ENCODE results near the gene DVL1. TPM values are rescaled to one million over a fixed set of nuclear protein-coding genes. Genes with fewer than 3 reads are reported as not detected.
A peak's percentile ranks its signal among the peaks of the same experiment; 100 is the strongest.

DVL1 gene
- total and polyA plus RNA-seq, 8 donors, result 30.6 to 103 (median 50.3) TPM

DNA sequence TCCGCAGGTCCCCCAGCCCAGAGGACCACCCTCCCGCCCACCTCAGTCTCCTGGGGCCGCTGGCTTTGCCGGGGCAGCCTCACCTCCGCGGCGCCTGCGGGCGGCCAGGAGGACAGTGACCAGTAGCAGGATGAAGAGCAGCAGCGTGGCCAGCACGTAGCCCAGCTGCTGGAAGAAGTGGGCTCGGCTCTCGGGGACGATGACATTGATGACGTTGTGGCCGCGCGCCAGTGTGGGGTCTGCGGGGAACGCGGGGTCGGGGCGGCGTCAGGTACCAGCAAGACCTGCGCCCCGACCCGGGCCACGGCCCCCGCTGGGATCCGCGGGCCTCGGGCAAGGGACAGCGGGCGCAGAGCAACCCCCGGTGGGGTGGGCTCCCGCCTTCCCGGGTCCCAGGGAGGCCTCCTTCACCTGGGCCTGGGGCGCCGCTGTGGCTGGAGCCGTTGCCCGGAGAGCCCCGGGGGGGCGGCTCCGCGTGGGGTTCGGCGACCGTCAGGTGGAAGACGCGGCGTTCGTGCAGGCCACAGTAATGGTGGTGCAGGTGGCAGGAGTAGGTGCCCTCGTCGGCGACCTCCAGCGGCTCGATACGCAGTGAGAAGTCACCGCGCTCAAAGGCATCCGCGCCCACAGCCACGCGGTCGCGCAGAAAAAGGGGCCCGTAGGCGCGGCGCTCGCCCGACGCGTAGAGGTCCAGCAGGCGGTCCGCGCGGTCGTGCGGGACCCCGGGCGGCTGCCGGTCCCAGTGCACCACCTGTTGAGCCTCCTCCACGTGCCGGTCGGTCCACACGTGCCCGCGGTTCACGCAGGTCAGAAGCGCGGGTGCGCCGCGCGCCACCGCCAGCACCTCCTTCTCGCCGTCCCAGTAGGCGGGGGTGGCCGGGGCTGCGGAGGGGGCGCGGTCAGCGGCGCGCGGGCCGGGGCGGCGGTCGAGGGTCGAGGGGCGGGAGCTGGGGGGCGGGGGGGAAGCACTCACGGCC is 5.3 kb upstream of the DVL1 start:
- no peaks in the 10 kb centered on the region for H3K4me1 ChIP-seq
- ATAC-seq (peak in 1 of 4 donors; percentile 2), DNase-seq (peak in 4 of 6 donors; percentile 2 to 79 (median 28)), FAIRE-seq (no peak)
- H3K27me3 ChIP-seq, result no peaks in the 10 kb centered on the region
- 9 to 12% methylated on average over 90 to 116 of the region's 116 CpGs for WGBS, 2 donors
- no peaks in the 10 kb centered on the region for H3K9me3 ChIP-seq
- intact Hi-C loops (cut with DNase I), result no loop called here
- H3K36me3 ChIP-seq, result no peaks in the 10 kb centered on the region
- H3K4me3 ChIP-seq, result no peak overlapping the region
- H3K27ac ChIP-seq, result no peak overlapping the region
- TF ChIP-seq, protein P1, sequence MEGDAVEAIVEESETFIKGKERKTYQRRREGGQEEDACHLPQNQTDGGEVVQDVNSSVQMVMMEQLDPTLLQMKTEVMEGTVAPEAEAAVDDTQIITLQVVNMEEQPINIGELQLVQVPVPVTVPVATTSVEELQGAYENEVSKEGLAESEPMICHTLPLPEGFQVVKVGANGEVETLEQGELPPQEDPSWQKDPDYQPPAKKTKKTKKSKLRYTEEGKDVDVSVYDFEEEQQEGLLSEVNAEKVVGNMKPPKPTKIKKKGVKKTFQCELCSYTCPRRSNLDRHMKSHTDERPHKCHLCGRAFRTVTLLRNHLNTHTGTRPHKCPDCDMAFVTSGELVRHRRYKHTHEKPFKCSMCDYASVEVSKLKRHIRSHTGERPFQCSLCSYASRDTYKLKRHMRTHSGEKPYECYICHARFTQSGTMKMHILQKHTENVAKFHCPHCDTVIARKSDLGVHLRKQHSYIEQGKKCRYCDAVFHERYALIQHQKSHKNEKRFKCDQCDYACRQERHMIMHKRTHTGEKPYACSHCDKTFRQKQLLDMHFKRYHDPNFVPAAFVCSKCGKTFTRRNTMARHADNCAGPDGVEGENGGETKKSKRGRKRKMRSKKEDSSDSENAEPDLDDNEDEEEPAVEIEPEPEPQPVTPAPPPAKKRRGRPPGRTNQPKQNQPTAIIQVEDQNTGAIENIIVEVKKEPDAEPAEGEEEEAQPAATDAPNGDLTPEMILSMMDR (IDR thresholded peaks at IDR 0.05), result no peak

DNA sequence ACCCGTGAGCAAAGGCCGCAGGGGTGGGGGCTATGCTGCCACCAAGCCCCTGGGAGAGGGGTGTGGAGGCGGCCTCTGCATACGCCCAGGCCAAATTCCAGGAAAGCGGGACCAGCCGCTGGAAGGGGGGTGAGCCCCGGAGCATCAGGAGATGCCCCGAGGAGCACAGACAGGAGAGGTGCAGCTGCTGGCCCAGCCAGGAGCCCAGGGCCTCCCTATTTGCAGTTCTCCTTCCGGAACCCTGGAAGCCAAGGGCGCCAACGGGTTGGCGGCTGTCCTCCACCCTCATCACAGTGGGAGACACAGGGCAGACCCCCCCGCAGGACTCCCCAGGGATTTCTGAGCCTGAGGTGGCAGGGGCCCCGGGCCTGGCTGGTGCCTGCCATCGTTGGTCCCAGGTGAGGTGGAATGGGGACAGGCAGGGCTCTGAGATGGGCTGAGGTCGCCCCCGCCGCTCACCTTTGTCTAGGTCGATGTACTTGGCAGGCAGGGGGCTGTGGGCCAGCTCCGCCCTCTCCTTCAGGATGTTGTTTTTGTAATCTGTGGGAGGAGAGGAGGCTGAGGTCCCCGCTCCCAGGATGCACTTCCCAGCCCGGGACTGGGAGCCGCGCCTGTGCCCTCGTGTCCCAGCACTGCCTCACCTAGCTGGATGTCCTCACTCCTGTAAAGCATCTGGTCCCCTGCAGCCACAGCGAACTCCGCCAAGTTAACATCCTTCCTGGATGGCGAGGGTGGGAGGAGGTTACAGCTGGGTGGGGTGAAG is 4.4 kb upstream of the DVL1 start:
- Histone ChIP-seq H3K4me3 (no peak overlapping the region), H3K27me3 (no peaks in the 10 kb centered on the region), H3K9me3 (no peaks in the 10 kb centered on the region), H3K4me1 (no peaks in the 10 kb centered on the region), H3K27ac (no peak overlapping the region), H3K36me3 (no peaks in the 10 kb centered on the region)
- TF ChIP-seq, protein P1 (IDR thresholded peaks at IDR 0.05), result no peak
- 10 to 15% methylated on average over 24 to 28 of the region's 28 CpGs for WGBS, 2 donors
- intact Hi-C loops (cut with DNase I), result no loop called here
- FAIRE-seq (no peak), ATAC-seq (no peak), DNase-seq (peak in 2 of 6 donors; percentile 45 to 81)

DNA sequence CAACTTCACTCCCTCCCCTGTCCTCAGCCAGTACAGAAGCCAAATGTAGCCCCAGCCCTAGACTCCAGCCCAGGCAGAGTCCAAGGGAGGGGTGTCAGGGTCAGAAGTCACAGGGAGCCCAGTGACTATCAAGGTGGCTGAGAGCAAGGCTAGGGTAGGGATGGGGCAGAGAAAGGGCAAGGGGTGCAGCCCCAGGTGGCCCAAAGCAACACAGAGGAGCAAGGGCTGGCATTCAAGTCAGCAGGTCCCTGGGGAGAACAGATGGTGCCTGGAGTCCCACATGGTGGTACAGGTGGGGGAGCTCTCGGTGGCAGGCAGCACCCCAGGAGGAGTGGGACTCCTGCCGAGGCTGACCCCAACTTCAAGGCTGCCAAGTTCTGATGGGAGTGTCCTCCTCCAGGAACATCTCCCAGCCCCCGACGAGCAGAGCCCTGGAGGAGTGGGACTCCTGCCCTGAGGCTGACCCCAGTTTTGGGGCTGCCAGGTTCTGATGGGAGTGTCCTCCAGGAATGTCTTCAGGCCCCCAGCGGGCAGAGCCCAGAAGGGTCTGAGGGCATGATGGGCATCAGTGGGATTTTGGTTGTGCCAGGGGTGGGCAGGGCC is 3.7 kb upstream of the DVL1 start:
- intact Hi-C loops (cut with DNase I), result no loop called here
- FAIRE-seq (no peak), DNase-seq (peak in 1 of 6 donors; percentile 38), ATAC-seq (no peak)
- no peak overlapping the region for H3K4me3 ChIP-seq
- WGBS, 2 donors, result 14 to 15% methylated on average over 4 to 5 of the region's 5 CpGs
- TF ChIP-seq, protein P1 (IDR thresholded peaks at IDR 0.05), result no peak
- no peaks in the 10 kb centered on the region for H3K4me1 ChIP-seq
- no peaks in the 10 kb centered on the region for H3K27me3 ChIP-seq
- no peak overlapping the region for H3K27ac ChIP-seq
- H3K36me3 ChIP-seq, result no peaks in the 10 kb centered on the region
- H3K9me3 ChIP-seq, result no peaks in the 10 kb centered on the region

- intact Hi-C loops (cut with DNase I), result no loop called here
- H3K27ac ChIP-seq, result no peak overlapping the region
These were observed 2.6 kb upstream of the DVL1 start for GRCh38 chr1:1351511-1352427.

More at GRCh38 chr1:1351511-1352427, 2.6 kb upstream of the DVL1 start:
- TF ChIP-seq, protein P1 (IDR thresholded peaks at IDR 0.05), result no peak
- Histone ChIP-seq H3K27me3 (no peaks in the 10 kb centered on the region), H3K4me1 (peaks cover 0 to 6% (median under 1%) of the 10 kb centered on the region in 3 donors), H3K9me3 (no peaks in the 10 kb centered on the region), H3K4me3 (no peak overlapping the region), H3K36me3 (no peaks in the 10 kb centered on the region)
- DNase-seq (peak in 1 of 6 donors; percentile 60), ATAC-seq (no peak), FAIRE-seq (no peak)
- WGBS, 2 donors, result 71 to 81% methylated on average over 19 to 29 of the region's 29 CpGs
